Kidney (tissue), 14 donors: ENCODE results near the gene MARCO. TPM values are rescaled to one million over a fixed set of nuclear protein-coding genes. Genes with fewer than 3 reads are reported as not detected.

Experiments used
- DNase-seq, 5 donors: peaks; one replicate each; pipeline ENCODE4 v3.0.0-alpha.2; 2013 to 2020
- FAIRE-seq: peaks from 2 replicates; lab custom pipeline; 2012; peaks lifted over from hg19 to GRCh38; lab: Jason Lieb, UNC
- H3K27ac ChIP-seq, 2 donors: one replicate each; pipeline ENCODE4 v1.7.0; 2013; ENCODE audit warnings: low read depth in 2 of 2, low read length in 2 of 2, inconsistent platforms in 1 of 2
- H3K27me3 ChIP-seq: one replicate; pipeline ENCODE4 v1.7.1; 2013; ENCODE audit warnings: low read length, inconsistent platforms; ENCODE audit not compliant: control insufficient read depth, insufficient read depth
- H3K36me3 ChIP-seq, 3 donors: one replicate each; pipeline versions ENCODE4 v1.7.0 to v1.7.1; 2013; ENCODE audit warnings: low read length in 3 of 3, control low read depth in 1 of 3, inconsistent platforms in 1 of 3; ENCODE audit not compliant: insufficient read depth in 3 of 3, control insufficient read depth in 2 of 3
- H3K4me1 ChIP-seq, 3 donors: one replicate each; pipeline versions ENCODE4 v1.7.0 to v1.7.1; 2013; ENCODE audit warnings: low read length in 3 of 3, inconsistent platforms in 1 of 3, low read depth in 1 of 3; ENCODE audit not compliant: control insufficient read depth in 2 of 3, insufficient read depth in 2 of 3
- H3K4me3 ChIP-seq, 3 donors: one replicate each; pipeline versions ENCODE4 v1.7.0 to v1.8.1; 2013; ENCODE audit warnings: low read length in 3 of 3, control low read depth in 1 of 3, inconsistent platforms in 1 of 3
- H3K9ac ChIP-seq, 3 donors: one replicate each; pipeline versions ENCODE4 v1.7.0 to v1.7.1; 2013; ENCODE audit warnings: low read length in 3 of 3, control low read depth in 1 of 3, inconsistent platforms in 1 of 3
- H3K9me3 ChIP-seq, 3 donors: one replicate each; pipeline versions ENCODE4 v1.7.0 to v1.7.1; 2013; ENCODE audit warnings: low read length in 3 of 3, control low read depth in 1 of 3, inconsistent platforms in 1 of 3; ENCODE audit not compliant: control insufficient read depth in 2 of 3, insufficient read depth in 1 of 3
- intact Hi-C: fragments of 100-400 bp; cut with DNase I; formaldehyde crosslinking; loops from one replicate; pipeline ENCODE4 v1.11.1; 2022
- polyA plus RNA-seq: library from polyadenylated mRNA; stranded (reverse); fragments of 350-450 nt; fragmentation: Illumina TruSeq; extraction: RNeasy Lipid Tissue Mini Kit (QIAGEN cat#74804); gene quantifications from one replicate; pipeline ENCODE4 v1.2.3, GENCODE V29; 2014; ENCODE audit warnings: low read depth, low replicate concordance; ENCODE audit not compliant: insufficient read depth
- total RNA-seq: library from RNA; stranded (reverse); fragmentation: NEBNext Ultra II Directional; extraction: Animal tissue kit (Norgen Biotek cat#: 25700); gene quantifications from one replicate; pipeline ENCODE4 v1.2.1, GENCODE V29; 2021
- TF ChIP-seq, protein P1 (sequence below): IDR thresholded peaks from 3 replicates; pipeline ENCODE4 v1.5.1; 2012; ENCODE audit warnings: mild to moderate bottlenecking, moderate library complexity, borderline replicate concordance; ENCODE audit not compliant: insufficient read depth; ENCODE audit errors: extremely low read depth
- donor health status: control.
- donor health status: control.
- donor health status: control.
- donor health status: control.
- donor health status: control.
- donor health status: DM: yes; HTN: yes; CAD: no.
- donor health status: Normal renal cell carcinoma (clear cell type).

MARCO gene
- total and polyA plus RNA-seq, 2 donors from 2014 or later: 0.65 to 4.6 TPM

DNA sequence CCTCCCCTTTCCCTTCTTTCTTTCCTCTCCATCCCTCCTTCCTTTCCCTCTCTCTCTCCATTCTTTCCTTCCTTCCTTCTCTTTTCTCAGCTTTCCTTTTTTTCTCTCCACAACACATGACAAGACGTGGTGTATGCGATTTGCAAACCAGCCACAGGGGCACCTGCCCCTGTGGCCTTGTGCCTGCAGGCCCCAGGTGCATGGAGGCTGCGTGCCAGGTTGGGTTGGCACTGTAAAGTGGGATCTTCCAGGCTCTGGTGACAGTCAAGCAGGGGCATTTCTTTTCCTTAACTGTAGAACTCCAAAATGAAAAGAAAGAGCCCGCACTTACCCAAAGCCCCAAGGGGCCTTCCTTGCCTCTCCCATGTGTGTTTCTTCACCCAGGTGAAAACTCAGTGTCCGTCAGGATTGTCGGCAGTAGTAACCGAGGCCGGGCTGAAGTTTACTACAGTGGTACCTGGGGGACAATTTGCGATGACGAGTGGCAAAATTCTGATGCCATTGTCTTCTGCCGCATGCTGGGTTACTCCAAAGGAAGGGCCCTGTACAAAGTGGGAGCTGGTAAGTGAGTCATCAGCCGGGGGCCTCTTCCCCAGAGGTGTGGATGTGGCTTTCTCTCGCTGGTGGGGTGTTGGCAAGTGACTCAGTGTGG is 50.9 kb downstream of the MARCO start:
- no peak overlapping the region for H3K4me3 ChIP-seq
- H3K4me1 ChIP-seq: no peaks in the 10 kb centered on the region
- no peaks in the 10 kb centered on the region for H3K27me3 ChIP-seq
- intact Hi-C loops: no loop called here
- H3K9me3 ChIP-seq: no peaks in the 10 kb centered on the region
- H3K36me3 ChIP-seq: no peaks in the 10 kb centered on the region
- FAIRE-seq (no peak), DNase-seq (no peak)
- no peak overlapping the region for H3K27ac ChIP-seq
- H3K9ac ChIP-seq: no peak overlapping the region
- TF ChIP-seq, protein P1, sequence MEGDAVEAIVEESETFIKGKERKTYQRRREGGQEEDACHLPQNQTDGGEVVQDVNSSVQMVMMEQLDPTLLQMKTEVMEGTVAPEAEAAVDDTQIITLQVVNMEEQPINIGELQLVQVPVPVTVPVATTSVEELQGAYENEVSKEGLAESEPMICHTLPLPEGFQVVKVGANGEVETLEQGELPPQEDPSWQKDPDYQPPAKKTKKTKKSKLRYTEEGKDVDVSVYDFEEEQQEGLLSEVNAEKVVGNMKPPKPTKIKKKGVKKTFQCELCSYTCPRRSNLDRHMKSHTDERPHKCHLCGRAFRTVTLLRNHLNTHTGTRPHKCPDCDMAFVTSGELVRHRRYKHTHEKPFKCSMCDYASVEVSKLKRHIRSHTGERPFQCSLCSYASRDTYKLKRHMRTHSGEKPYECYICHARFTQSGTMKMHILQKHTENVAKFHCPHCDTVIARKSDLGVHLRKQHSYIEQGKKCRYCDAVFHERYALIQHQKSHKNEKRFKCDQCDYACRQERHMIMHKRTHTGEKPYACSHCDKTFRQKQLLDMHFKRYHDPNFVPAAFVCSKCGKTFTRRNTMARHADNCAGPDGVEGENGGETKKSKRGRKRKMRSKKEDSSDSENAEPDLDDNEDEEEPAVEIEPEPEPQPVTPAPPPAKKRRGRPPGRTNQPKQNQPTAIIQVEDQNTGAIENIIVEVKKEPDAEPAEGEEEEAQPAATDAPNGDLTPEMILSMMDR: no peak

DNA sequence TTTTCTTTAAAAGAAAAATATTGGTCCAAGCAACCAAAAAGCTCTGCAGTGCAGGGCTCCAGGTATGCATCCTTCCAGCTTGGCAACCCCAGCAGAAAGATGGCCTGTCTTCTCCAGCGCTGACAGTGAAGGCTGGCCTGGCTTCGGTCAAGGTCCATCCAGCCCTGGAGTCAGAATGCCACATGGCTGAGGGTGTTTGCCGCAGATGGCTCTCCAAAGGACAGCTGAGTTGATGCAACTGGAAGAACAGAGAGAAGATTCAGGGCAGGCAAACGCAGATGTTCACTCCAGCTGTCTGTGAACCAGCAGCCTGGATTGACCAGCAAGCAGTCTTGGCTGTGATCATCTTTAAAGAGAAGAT is 51.4 kb downstream of the MARCO start:
- Histone ChIP-seq H3K36me3 (no peaks in the 10 kb centered on the region), H3K9me3 (no peaks in the 10 kb centered on the region), H3K27ac (no peak overlapping the region), H3K4me3 (no peak overlapping the region), H3K4me1 (no peaks in the 10 kb centered on the region), H3K9ac (no peak overlapping the region), H3K27me3 (no peaks in the 10 kb centered on the region)
- TF ChIP-seq, protein P1: no peak
- intact Hi-C loops: no loop called here
- no peak for FAIRE-seq
- no peak for DNase-seq

DNA sequence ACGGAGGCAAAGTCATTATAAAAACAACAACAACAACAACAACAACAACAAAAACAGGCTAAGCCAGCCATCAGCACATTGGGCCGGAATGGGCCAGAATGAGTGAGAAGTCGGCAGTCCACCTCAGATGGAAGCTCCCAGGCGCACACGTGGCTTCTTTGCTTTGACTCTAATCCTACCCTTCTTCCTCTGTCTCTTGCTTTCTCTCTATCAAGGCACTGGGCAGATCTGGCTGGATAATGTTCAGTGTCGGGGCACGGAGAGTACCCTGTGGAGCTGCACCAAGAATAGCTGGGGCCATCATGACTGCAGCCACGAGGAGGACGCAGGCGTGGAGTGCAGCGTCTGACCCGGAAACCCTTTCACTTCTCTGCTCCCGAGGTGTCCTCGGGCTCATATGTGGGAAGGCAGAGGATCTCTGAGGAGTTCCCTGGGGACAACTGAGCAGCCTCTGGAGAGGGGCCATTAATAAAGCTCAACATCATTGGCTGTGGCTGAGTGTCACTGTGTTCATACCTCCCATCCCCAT is 52.2 kb downstream of the MARCO start:
- H3K27me3 ChIP-seq: no peaks in the 10 kb centered on the region
- no peak for DNase-seq
- TF ChIP-seq, protein P1: no peak
- no peaks in the 10 kb centered on the region for H3K4me1 ChIP-seq
- intact Hi-C loops: no loop called here
- no peak overlapping the region for H3K9ac ChIP-seq
- H3K27ac ChIP-seq: no peak overlapping the region
- no peak overlapping the region for H3K4me3 ChIP-seq
- no peaks in the 10 kb centered on the region for H3K9me3 ChIP-seq
- H3K36me3 ChIP-seq: no peaks in the 10 kb centered on the region
- no peak for FAIRE-seq
